Skin of body (tissue), 2 donors: ENCODE measurements around the gene PDZRN3. TPM values are rescaled to one million over a fixed set of nuclear protein-coding genes. Genes with fewer than 3 reads are reported as not detected.

ENCODE experiments used
- DNase-seq: peaks from one replicate; lab custom pipeline; 2025; lab: John Stamatoyannopoulos, UW
- total RNA-seq: library from RNA; depleted of rRNA; stranded (reverse); fragments of >200 nt; gene quantifications from one replicate; pipeline ENCODE4 v1.2.3, GENCODE V29; 2014

The PDZRN3 gene
- 66.5 TPM for total RNA-seq

GRCh38 chr3:73624821-73625665, at the start of gene PDZRN3:
TSS of gene PDZRN3 (minus strand) at chr3:73624941.
- peak; percentile 88 for DNase-seq

- DNase-seq, result no peak
These were observed 49.5 kb upstream of the PDZRN3 start for GRCh38 chr3:73674280-73674679.

GRCh38 chr3:73669260-73669659, 44.5 kb upstream of the PDZRN3 start:
- DNase-seq, result no peak

GRCh38 chr3:73668391-73668790, 43.6 kb upstream of the PDZRN3 start:
- no peak for DNase-seq

GRCh38 chr3:73667889-73668288, 43.1 kb upstream of the PDZRN3 start:
- DNase-seq, result no peak

- DNase-seq, result no peak
These were observed 40.5 kb upstream of the PDZRN3 start for GRCh38 chr3:73665286-73665685.

- no peak for DNase-seq
These were observed 39.6 kb upstream of the PDZRN3 start for GRCh38 chr3:73664389-73664788.

GRCh38 chr3:73663495-73663894, 38.8 kb upstream of the PDZRN3 start:
- no peak for DNase-seq

GRCh38 chr3:73661265-73661664, 36.5 kb upstream of the PDZRN3 start:
- DNase-seq, result no peak

- DNase-seq, result no peak
These were observed 33.5 kb upstream of the PDZRN3 start for GRCh38 chr3:73658227-73658626.

GRCh38 chr3:73657186-73657585, 32.4 kb upstream of the PDZRN3 start:
- no peak for DNase-seq

- DNase-seq, result peak; percentile 66
These were observed 31.6 kb upstream of the PDZRN3 start for GRCh38 chr3:73656241-73656890.

GRCh38 chr3:73655197-73655596, 30.5 kb upstream of the PDZRN3 start:
- no peak for DNase-seq

GRCh38 chr3:73653877-73654276, 29.1 kb upstream of the PDZRN3 start:
- no peak for DNase-seq

- no peak for DNase-seq
These were observed 28.6 kb upstream of the PDZRN3 start for GRCh38 chr3:73653351-73653750.

GRCh38 chr3:73652896-73653295, 28.2 kb upstream of the PDZRN3 start:
- DNase-seq, result no peak

- DNase-seq, result no peak
These were observed 12.3 kb upstream of the PDZRN3 start for GRCh38 chr3:73637042-73637441.

GRCh38 chr3:73635254-73635653, 10.5 kb upstream of the PDZRN3 start:
- no peak for DNase-seq

- peak; percentile 11 for DNase-seq
These were observed 9.2 kb upstream of the PDZRN3 start for GRCh38 chr3:73633916-73634344.

- no peak for DNase-seq
These were observed 8.7 kb upstream of the PDZRN3 start for GRCh38 chr3:73633453-73633852.

- DNase-seq, result peak; percentile 42
These were observed 1.4 kb upstream of the PDZRN3 start for GRCh38 chr3:73626106-73626505.

GRCh38 chr3:73624017-73624820, 522 bp downstream of the PDZRN3 start:
- DNase-seq, result peak; percentile 23
